Measurements from ENCODE around the gene IRF2.

IRF2 gene

GRCh38 chr4:184428787-184429186, 45.6 kb downstream of the IRF2 start:
- TF ChIP-seq PATZ1 (CRISPR knock-in tag; IDR thresholded peaks at IDR 0.05; ENCODE audit: borderline replicate concordance) (no peak), ARNTL (CRISPR knock-in tag; IDR thresholded peaks at IDR 0.05; ENCODE audit: borderline replicate concordance, low read depth) (no peak), OSR1 (CRISPR knock-in tag; IDR thresholded peaks at IDR 0.05) (no peak), ZC3H10 (CRISPR knock-in tag; IDR thresholded peaks at IDR 0.05) (no peak), SNAI2 (CRISPR knock-in tag; IDR thresholded peaks at IDR 0.05) (no peak), CSRNP3 (CRISPR knock-in tag; IDR thresholded peaks at IDR 0.05) (no peak), PPARA (CRISPR knock-in tag; IDR thresholded peaks at IDR 0.05; ENCODE audit: borderline replicate concordance) (no peak), ZFP30 (CRISPR knock-in tag; IDR thresholded peaks at IDR 0.05) (no peak), ESRRG (CRISPR knock-in tag; IDR thresholded peaks at IDR 0.05) (no peak), CSDC2 (CRISPR knock-in tag; IDR thresholded peaks at IDR 0.05) (no peak), TOX (CRISPR knock-in tag; IDR thresholded peaks at IDR 0.05; ENCODE audit: borderline replicate concordance) (no peak)
- no peak for ATAC-seq

GRCh38 chr4:184427687-184428086, 46.7 kb downstream of the IRF2 start:
- no peak for ATAC-seq
- no peak for TF ChIP-seq RARB (CRISPR knock-in tag; IDR thresholded peaks at IDR 0.05)
- no peak for TF ChIP-seq TCF4 (CRISPR knock-in tag; IDR thresholded peaks at IDR 0.05; ENCODE audit: borderline replicate concordance)
- TF ChIP-seq SNAI2 (CRISPR knock-in tag; IDR thresholded peaks at IDR 0.05): no peak
- TF ChIP-seq GLIS3 (CRISPR knock-in tag; IDR thresholded peaks at IDR 0.05): no peak
- no peak for TF ChIP-seq TOX (CRISPR knock-in tag; IDR thresholded peaks at IDR 0.05; ENCODE audit: borderline replicate concordance)
- TF ChIP-seq CSDC2 (CRISPR knock-in tag; IDR thresholded peaks at IDR 0.05): no peak
- no peak for TF ChIP-seq PPARA (CRISPR knock-in tag; IDR thresholded peaks at IDR 0.05; ENCODE audit: borderline replicate concordance)
- TF ChIP-seq PATZ1 (CRISPR knock-in tag; IDR thresholded peaks at IDR 0.05; ENCODE audit: borderline replicate concordance): no peak
- no peak for TF ChIP-seq CREB5 (CRISPR knock-in tag; IDR thresholded peaks at IDR 0.05; ENCODE audit: low read depth)
- TF ChIP-seq ZNF8 (CRISPR knock-in tag; IDR thresholded peaks at IDR 0.05): no peak
- TF ChIP-seq ZFP30 (CRISPR knock-in tag; IDR thresholded peaks at IDR 0.05): no peak
- no peak for TF ChIP-seq ZFP3 (CRISPR knock-in tag; IDR thresholded peaks at IDR 0.05)
- no peak for TF ChIP-seq CSRNP3 (CRISPR knock-in tag; IDR thresholded peaks at IDR 0.05)
- no peak for TF ChIP-seq TSHZ2 (CRISPR knock-in tag; IDR thresholded peaks at IDR 0.05)
- TF ChIP-seq ZNF70 (CRISPR knock-in tag; IDR thresholded peaks at IDR 0.05): no peak
- TF ChIP-seq ZC3H10 (CRISPR knock-in tag; IDR thresholded peaks at IDR 0.05): no peak

- no peak for TF ChIP-seq ZFP30 (CRISPR knock-in tag; IDR thresholded peaks at IDR 0.05)
- no peak for ATAC-seq
These were observed 47.3 kb downstream of the IRF2 start for GRCh38 chr4:184427093-184427492.
